COR-L47 (cell line): ENCODE results near the gene ABCB9.

Source experiments
- DNase-seq: peaks from one replicate; lab custom pipeline; 2025; lab: John Stamatoyannopoulos, UW

The ABCB9 gene

GRCh38 chr12:122994781-122995502 lies 28.7 kb upstream of the ABCB9 start:
- DNase-seq: no peak

GRCh38 chr12:122994140-122994675 lies 27.9 kb upstream of the ABCB9 start:
- DNase-seq: no peak

- no peak for DNase-seq
These were observed 26.1 kb upstream of the ABCB9 start for GRCh38 chr12:122992386-122992785.

- no peak for DNase-seq
These were observed 25.5 kb upstream of the ABCB9 start for GRCh38 chr12:122991623-122992275.

GRCh38 chr12:122990961-122991622 lies 24.8 kb upstream of the ABCB9 start:
- DNase-seq: no peak

GRCh38 chr12:122990561-122990960 lies 24.3 kb upstream of the ABCB9 start:
- no peak for DNase-seq

- DNase-seq: no peak
These were observed 23.7 kb upstream of the ABCB9 start for GRCh38 chr12:122989874-122990419.

GRCh38 chr12:122989225-122989839 lies 23.1 kb upstream of the ABCB9 start:
- no peak for DNase-seq

- no peak for DNase-seq
These were observed 22.4 kb upstream of the ABCB9 start for GRCh38 chr12:122988612-122989212.

- no peak for DNase-seq
These were observed 21.8 kb upstream of the ABCB9 start for GRCh38 chr12:122988036-122988435.

GRCh38 chr12:122987086-122987951 lies 21.1 kb upstream of the ABCB9 start:
- no peak for DNase-seq

- DNase-seq: no peak
These were observed 20.1 kb upstream of the ABCB9 start for GRCh38 chr12:122986258-122986871.

- DNase-seq: no peak
These were observed 19.3 kb upstream of the ABCB9 start for GRCh38 chr12:122985338-122986257.

- DNase-seq: no peak
These were observed 18.5 kb upstream of the ABCB9 start for GRCh38 chr12:122984612-122985337.

GRCh38 chr12:122983789-122984515 lies 17.7 kb upstream of the ABCB9 start:
- DNase-seq: no peak

GRCh38 chr12:122982963-122983788 lies 16.9 kb upstream of the ABCB9 start:
- DNase-seq: no peak

- DNase-seq: no peak
These were observed 16.2 kb upstream of the ABCB9 start for GRCh38 chr12:122982477-122982815.
